Keratinocyte (primary cell): ENCODE results near the gene ASTN2.

ENCODE experiments used
- CTCF ChIP-seq, 3 experiments: IDR thresholded peaks in 1 of 3; conservative IDR thresholded peaks in 1 of 3; optimal IDR thresholded peaks in 1 of 3; 2 replicates in 2 of 3; 3 replicates in 1 of 3; pipeline versions ENCODE3 to v1.5.1; 2011; ENCODE audit warnings: low read length in 3 of 3, mild to moderate bottlenecking in 3 of 3, moderate library complexity in 2 of 3, control low read depth in 1 of 3, inconsistent platforms in 1 of 3; ENCODE audit not compliant: insufficient read depth in 2 of 3; ENCODE audit errors: extremely low read depth in 1 of 3
- EZH2 ChIP-seq: IDR thresholded peaks from one replicate; pipeline ENCODE4 v1.6.1; 2012; ENCODE audit warnings: inconsistent platforms, mild to moderate bottlenecking, low read length, moderate library complexity

GRCh38 chr9:117444501-117444900 is 29.6 kb upstream of the ASTN2 start:
- TF ChIP-seq CTCF (optimal IDR thresholded peaks at IDR 0.05 in 1 of 3, IDR thresholded peaks at IDR 0.05 in 1 of 3, conservative IDR thresholded peaks at IDR 0.05 in 1 of 3; ENCODE audit: extremely low read depth in 1 of 3, insufficient read depth in 2 of 3, low read length in 3 of 3) (no peak), EZH2 (no peak)
